HepG2 (cell line): ENCODE measurements around the gene CD93. TPM values are rescaled to one million over a fixed set of nuclear protein-coding genes. Genes with fewer than 3 reads are reported as not detected.
A peak's percentile ranks its signal among the peaks of the same experiment; 100 is the strongest.

Experiments used
- ATAC-seq: fragments of 200-7000 bp; cut with Tn5 transposase; 3 replicates; pipeline ENCODE4 v1.9.1; 2020; ENCODE audit warnings: mild to moderate bottlenecking, moderate library complexity
- BruUV-seq: library from RNA; stranded (reverse); fragments of 400-500 nt; replicated peaks from 2 replicates; lab custom pipeline; 2021; lab: Mats Ljungman, UMichigan
- CTCF ChIA-PET: fragments of 300-600 bp; formaldehyde crosslinking; extraction: SDS; loops from one replicate; lab custom pipeline; 2021; ENCODE audit warnings: low total read pairs, inconsistent platforms, low intra/inter-chr PET ratio; lab: Yijun Ruan, JAX
- POLR2A ChIA-PET: fragments of 350-600 bp; sonication (Branson Sonifier 250); formaldehyde crosslinking; loops from one replicate; lab custom pipeline; 2020; ENCODE audit warnings: antibody characterized with exemption, inconsistent platforms; lab: Yijun Ruan, JAX
- DNase-seq: peaks from one replicate; pipeline ENCODE4 v3.0.0-alpha.2; 2015; ENCODE audit warnings: low spot score
- FAIRE-seq: peaks from 3 replicates; lab custom pipeline; 2011; peaks lifted over from hg19 to GRCh38; lab: Jason Lieb, UNC
- H2AFZ ChIP-seq: one replicate; pipeline ENCODE4 v1.6.1; 2011; ENCODE audit warnings: low read length, inconsistent platforms
- H3K27ac ChIP-seq: fragments of 300-600 bp; 3 replicates; pipeline ENCODE4 v1.8.0; 2011; ENCODE audit warnings: mixed run types, mild to moderate bottlenecking, mixed read lengths, low read length, inconsistent platforms; ENCODE audit not compliant: insufficient read depth; ENCODE audit errors: extremely low read length
- H3K27me3 ChIP-seq, 2 experiments: fragments of 200-600 bp in 1 of 2; 2 replicates in 1 of 2; 3 replicates in 1 of 2; pipeline versions ENCODE4 v1.6.0 to v1.8.0; 2011; ENCODE audit warnings: low read length in 2 of 2, mild to moderate bottlenecking in 2 of 2, moderate library complexity in 2 of 2, inconsistent platforms in 1 of 2; ENCODE audit not compliant: insufficient read depth in 2 of 2, control insufficient read depth in 1 of 2
- H3K36me3 ChIP-seq, 2 experiments: fragments of 200-600 bp in 1 of 2; replicated peaks in 1 of 2; 2 replicates in 1 of 2; 3 replicates in 1 of 2; pipeline versions ENCODE4 v1.5.1 to v1.8.0; 2011; ENCODE audit warnings: low read length in 2 of 2, inconsistent platforms in 1 of 2; ENCODE audit not compliant: insufficient read depth in 2 of 2, control insufficient read depth in 1 of 2
- H3K4me1 ChIP-seq: 2 replicates; pipeline ENCODE4 v1.5.1; 2012; ENCODE audit warnings: low read length, inconsistent platforms; ENCODE audit not compliant: insufficient read depth
- H3K4me2 ChIP-seq: 2 replicates; pipeline ENCODE4 v1.6.0; 2011; ENCODE audit warnings: low read depth, low read length, inconsistent platforms
- H3K4me3 ChIP-seq, 3 experiments: fragments of 200-600 bp in 1 of 3; sonication (generic), shearing (Covaris generic) in 1 of 3; replicated peaks in 1 of 3; 2 replicates each; pipeline ENCODE4 v1.5.1; 2011 to 2016; ENCODE audit warnings: low read length in 3 of 3, inconsistent platforms in 2 of 3, low read depth in 2 of 3, mild to moderate bottlenecking in 2 of 3, control low read depth in 1 of 3, mixed read lengths in 1 of 3; ENCODE audit not compliant: insufficient read depth in 1 of 3
- H3K79me2 ChIP-seq: one replicate; pipeline ENCODE4 v1.6.1; 2011; ENCODE audit warnings: low read length, inconsistent platforms; ENCODE audit not compliant: insufficient read depth
- H3K9ac ChIP-seq: 2 replicates; pipeline ENCODE4 v1.6.0; 2011; ENCODE audit warnings: mild to moderate bottlenecking, low read depth, low read length, inconsistent platforms; ENCODE audit not compliant: insufficient read depth
- H3K9me3 ChIP-seq: 2 replicates; pipeline ENCODE4 v1.5.1; 2012; ENCODE audit warnings: mild to moderate bottlenecking, low read length
- H4K20me1 ChIP-seq: 2 replicates; pipeline ENCODE4 v1.6.0; 2011; ENCODE audit warnings: inconsistent platforms, mild to moderate bottlenecking, low read length, moderate library complexity; ENCODE audit not compliant: insufficient read depth
- AFF4 ChIP-seq: sonication (generic); formaldehyde crosslinking; IDR thresholded peaks from 2 replicates; pipeline ENCODE4 v1.4.0; 2020; ENCODE audit warnings: missing genetic modification reagents
- AGO1 ChIP-seq: fragments of 200-400 bp; formaldehyde crosslinking; IDR thresholded peaks from 2 replicates; pipeline ENCODE4 v1.6.1; 2017; ENCODE audit warnings: mild to moderate bottlenecking, low read depth, low read length, moderate library complexity; ENCODE audit not compliant: poor library complexity, severe bottlenecking
- ATAD3A ChIP-seq: sonication (generic); formaldehyde crosslinking; IDR thresholded peaks from 2 replicates; pipeline ENCODE4 v1.4.0; 2020; ENCODE audit warnings: missing genetic modification reagents
- BATF2 ChIP-seq: sonication (generic); formaldehyde crosslinking; IDR thresholded peaks from 2 replicates; pipeline ENCODE4 v1.8.0; 2022; ENCODE audit warnings: mild to moderate bottlenecking, missing genetic modification reagents, moderate library complexity
- BCL6 ChIP-seq: IDR thresholded peaks from 2 replicates; pipeline ENCODE4 v1.6.1; 2016; ENCODE audit warnings: missing genetic modification reagents, missing compliant biosample characterization
- CBFB ChIP-seq: sonication (generic); formaldehyde crosslinking; IDR thresholded peaks from 2 replicates; pipeline ENCODE4 v1.4.0; 2020; ENCODE audit warnings: missing genetic modification reagents
- DPF2 ChIP-seq: sonication (generic); formaldehyde crosslinking; IDR thresholded peaks from 2 replicates; pipeline ENCODE4 v1.4.0; 2020; ENCODE audit warnings: mild to moderate bottlenecking, low read depth, missing genetic modification reagents, borderline replicate concordance
- MED13 ChIP-seq: sonication (generic); formaldehyde crosslinking; IDR thresholded peaks from 2 replicates; pipeline ENCODE4 v1.5.0; 2020; ENCODE audit warnings: missing genetic modification reagents
- NKX3-1 ChIP-seq: sonication (generic); formaldehyde crosslinking; IDR thresholded peaks from 2 replicates; pipeline ENCODE4 v1.5.0; 2020; ENCODE audit warnings: missing genetic modification reagents
- PHF8 ChIP-seq: sonication (generic); formaldehyde crosslinking; IDR thresholded peaks from 2 replicates; pipeline ENCODE4 v1.5.0; 2020; ENCODE audit warnings: missing genetic modification reagents
- POGK ChIP-seq: sonication (generic); formaldehyde crosslinking; conservative IDR thresholded peaks from 2 replicates; pipeline ENCODE4 v1.8.0; 2022; ENCODE audit warnings: mild to moderate bottlenecking, moderate library complexity, missing genetic modification reagents
- POLR2G ChIP-seq: fragments of 200-400 bp; formaldehyde crosslinking; IDR thresholded peaks from 2 replicates; pipeline ENCODE4 v1.6.1; 2018; ENCODE audit warnings: mild to moderate bottlenecking, low read depth, low read length, moderate library complexity
- SKI ChIP-seq: fragments of 450-650 bp; IDR thresholded peaks from one replicate; pipeline ENCODE4 v1.6.1; 2018; ENCODE audit warnings: mild to moderate bottlenecking; ENCODE audit not compliant: partially characterized antibody
- TAF1 ChIP-seq: sonication (generic); formaldehyde crosslinking; IDR thresholded peaks from 2 replicates; pipeline ENCODE4 v1.4.0; 2020; ENCODE audit warnings: missing genetic modification reagents
- TFAP4 ChIP-seq: sonication (generic); IDR thresholded peaks from 2 replicates; pipeline ENCODE4 v1.6.1; 2016; ENCODE audit warnings: low read depth, borderline replicate concordance
- ZFP1 ChIP-seq: IDR thresholded peaks from 2 replicates; pipeline ENCODE4 v1.6.1; 2016
- ZIK1 ChIP-seq: sonication (generic); formaldehyde crosslinking; IDR thresholded peaks from 2 replicates; pipeline ENCODE4 v1.5.0; 2020; ENCODE audit warnings: mild to moderate bottlenecking, low read depth, missing genetic modification reagents, borderline replicate concordance
- ZNF160 ChIP-seq: sonication (generic); formaldehyde crosslinking; IDR thresholded peaks from 2 replicates; pipeline ENCODE4 v1.8.0; 2022; ENCODE audit warnings: mild to moderate bottlenecking, inconsistent platforms, missing genetic modification reagents
- ZNF576 ChIP-seq: sonication (generic); formaldehyde crosslinking; IDR thresholded peaks from 2 replicates; pipeline ENCODE4 v1.4.0; 2020; ENCODE audit warnings: mild to moderate bottlenecking, missing genetic modification reagents
- WGBS: methylation state at CpG from one replicate; pipeline ENCODE4 v1.1.6; 2017; ENCODE audit warnings: low lambda C conversion rate; 5-methylcytosine and 5-hydroxymethylcytosine counted together
- in situ Hi-C: cut with HindIII; loops from 2 replicates; pipeline ENCODE4 v1.10.0; 2017; ENCODE audit warnings: low pct_unique_long_range_greater_than_20kb; ENCODE audit not compliant: extremely low pct_ligation_motif_present
- intact Hi-C: fragments of 100-400 bp; cut with micrococcal nuclease; formaldehyde crosslinking; loops from one replicate; pipeline ENCODE4 v1.10.0; 2022; ENCODE audit not compliant: unreplicated experiment
- polyA plus RNA-seq, 8 experiments: library from polyadenylated mRNA; depleted of rRNA in 3 of 8; stranded (reverse) in 7 of 8; unstranded in 1 of 8; fragments of >200 nt; fragmentation: Illumina TruSeq in 4 of 8; extraction: Trizol in 4 of 8; gene quantifications; 2 replicates each; pipeline versions ENCODE4 v1.2.1 to v1.2.3, GENCODE V29; 2011 to 2016; ENCODE audit warnings: low read depth in 4 of 8, missing spikeins in 1 of 8, mixed read lengths in 1 of 8; ENCODE audit not compliant: insufficient read depth in 1 of 8
- total RNA-seq, 5 experiments: library from RNA; depleted of rRNA; stranded (reverse); fragments of >200 nt; fragmentation: Illumina TruSeq; extraction: Trizol; gene quantifications; 2 replicates each; pipeline ENCODE4 v1.2.3, GENCODE V29; 2016; ENCODE audit warnings: low read depth in 1 of 5

Gene CD93
- total and polyA plus RNA-seq, 2 of the 13 experiments (the other 11 are each of a cell fraction or from before 2014, with no cell fraction given): not detected

GRCh38 chr20:23092384-23092756 is 6.2 kb upstream of the CD93 start:
- H3K27ac ChIP-seq: no peak overlapping the region
- no peak overlapping the region for H3K4me3 ChIP-seq
- DNase-seq: no peak
- H2AFZ ChIP-seq: no peak overlapping the region
- no peaks in the 10 kb centered on the region for H3K36me3 ChIP-seq
- no peaks in the 10 kb centered on the region for H4K20me1 ChIP-seq
- ATAC-seq: no peak
- 1% methylated on average over 2 of the region's 2 CpGs for WGBS
- FAIRE-seq: no peak
- no peak overlapping the region for H3K9ac ChIP-seq
- POLR2A ChIA-PET: no interaction called here
- intact Hi-C loops (no loop called here), in situ Hi-C loops (no loop called here)
- H3K4me2 ChIP-seq: no peak overlapping the region
- CTCF ChIA-PET: no interaction called here
- H3K79me2 ChIP-seq: no peaks in the 10 kb centered on the region
- H3K9me3 ChIP-seq: no peaks in the 10 kb centered on the region
- no peaks in the 10 kb centered on the region for H3K4me1 ChIP-seq
- no TSS peak for BruUV-seq
- peaks cover 4 to 26% of the 10 kb centered on the region in 2 experiments; a peak in 3 of 5 replicates for H3K27me3 ChIP-seq
- TF ChIP-seq PHF8 (CRISPR knock-in tag) (no peak), DPF2 (CRISPR knock-in tag) (no peak), ZNF160 (CRISPR knock-in tag) (no peak), BATF2 (CRISPR knock-in tag) (no peak), TAF1 (CRISPR knock-in tag) (no peak), MED13 (CRISPR knock-in tag) (no peak), CBFB (CRISPR knock-in tag) (no peak), TFAP4 (no peak), ZFP1 (CRISPR knock-in tag) (no peak), AGO1 (no peak), ZIK1 (no peak), ZNF576 (CRISPR knock-in tag) (no peak), BCL6 (CRISPR knock-in tag) (peak; percentile 43; the same call in 1 of the 2 replicates), POLR2G (no peak), SKI (peak; percentile 15), POGK (CRISPR knock-in tag) (no peak), NKX3-1 (CRISPR knock-in tag) (no peak), AFF4 (no peak), ATAD3A (CRISPR knock-in tag) (no peak)
